Erythroblast (primary cell): ENCODE measurements around the gene DIRAS1.

Experiments
- GATA1 ChIP-seq: IDR thresholded peaks from 2 replicates; pipeline ENCODE4 v1.6.1; 2011; ENCODE audit warnings: low read depth, mild to moderate bottlenecking, control low read depth, low read length, moderate library complexity
- POLR2A ChIP-seq: IDR thresholded peaks from 2 replicates; pipeline ENCODE4 v1.6.1; 2011; ENCODE audit warnings: mild to moderate bottlenecking, low read length

- TF ChIP-seq POLR2A: no peak
- no peak for TF ChIP-seq GATA1
Measured at GRCh38 chr19:2756477-2756876, 35.3 kb upstream of the DIRAS1 start.
